Thyroid gland (tissue), 4 donors: ENCODE data around the gene NUP58.

Source experiments
- CTCF ChIP-seq, 6 experiments: fragments of 200-600 bp in 3 of 6; fragments of 450-650 bp in 3 of 6; sonication (generic) in 3 of 6; IDR thresholded peaks; one replicate each; pipeline ENCODE4 v1.5.1; 2016 to 2019; ENCODE audit warnings: antibody characterized with exemption in 6 of 6, mild to moderate bottlenecking in 2 of 6, inconsistent platforms in 1 of 6, moderate library complexity in 1 of 6
- POLR2A ChIP-seq, 2 donors: fragments of 450-650 bp; IDR thresholded peaks; one replicate each; pipeline ENCODE4 v1.6.1; 2017; ENCODE audit warnings: antibody characterized with exemption in 2 of 2, mild to moderate bottlenecking in 2 of 2, moderate library complexity in 1 of 2

DNA sequence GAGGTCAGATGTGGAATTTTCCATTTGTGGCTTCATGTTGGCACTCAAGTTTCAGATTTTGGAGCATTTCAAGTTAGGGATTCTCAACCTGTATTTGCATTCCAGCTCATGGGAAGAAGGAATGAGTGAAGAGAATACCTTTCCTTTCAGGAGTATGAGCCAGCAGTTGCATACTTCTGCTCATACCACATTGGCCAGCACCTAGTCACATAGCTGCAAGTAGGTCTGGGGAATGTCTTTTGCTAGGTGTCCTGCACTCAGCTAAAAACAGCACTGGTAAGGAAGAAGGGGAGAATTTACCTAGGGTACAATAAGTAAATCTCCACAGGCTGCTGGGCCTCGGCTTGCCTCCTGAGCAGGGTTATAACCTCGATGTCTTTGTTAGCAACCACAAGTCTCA lies 45.7 kb downstream of the NUP58 start:
- no peak for TF ChIP-seq CTCF (IDR thresholded peaks at IDR 0.05)
- TF ChIP-seq POLR2A (IDR thresholded peaks at IDR 0.05): no peak
